ENCODE results near the gene VAMP4.

Gene VAMP4

DNA sequence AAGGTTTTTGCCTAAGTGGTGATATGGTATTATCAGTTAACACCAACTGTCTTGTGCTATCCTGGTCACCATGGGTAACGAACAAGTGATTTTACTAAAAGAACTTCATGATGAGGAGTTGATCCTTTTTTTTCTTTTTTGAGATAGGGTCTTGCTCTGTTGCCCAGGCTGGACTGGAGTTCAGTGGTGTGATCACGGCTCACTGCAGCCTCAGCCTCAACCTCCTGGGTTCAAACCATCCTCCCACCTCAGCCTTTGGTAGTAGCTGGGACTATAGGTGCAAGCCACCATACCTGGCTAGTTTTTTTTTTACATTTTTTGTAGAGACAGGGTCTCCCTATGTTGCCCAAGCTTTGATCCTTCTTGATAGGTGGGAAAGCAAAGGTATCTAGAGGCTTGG is 44.7 kb upstream of the VAMP4 start:
- Histone ChIP-seq H3K9ac (no peak overlapping the region), H3K36me3 (ENCODE audit: control insufficient read depth, insufficient read depth, low read length) (no peaks in the 10 kb centered on the region), H3K4me1 (peaks cover 4% of the 10 kb centered on the region), H3K4me2 (ENCODE audit: low read length) (no peak overlapping the region), H3K79me2 (no peaks in the 10 kb centered on the region), H3K4me3 (ENCODE audit: low read depth, low read length) (no peak overlapping the region), H2AFZ (no peak overlapping the region), H3K27ac (no peak overlapping the region), H3K27me3 (ENCODE audit: control insufficient read depth, insufficient read depth, low read length) (no peaks in the 10 kb centered on the region), H3K9me3 (ENCODE audit: control insufficient read depth, low read length) (no peaks in the 10 kb centered on the region)
- TF ChIP-seq, protein P1, sequence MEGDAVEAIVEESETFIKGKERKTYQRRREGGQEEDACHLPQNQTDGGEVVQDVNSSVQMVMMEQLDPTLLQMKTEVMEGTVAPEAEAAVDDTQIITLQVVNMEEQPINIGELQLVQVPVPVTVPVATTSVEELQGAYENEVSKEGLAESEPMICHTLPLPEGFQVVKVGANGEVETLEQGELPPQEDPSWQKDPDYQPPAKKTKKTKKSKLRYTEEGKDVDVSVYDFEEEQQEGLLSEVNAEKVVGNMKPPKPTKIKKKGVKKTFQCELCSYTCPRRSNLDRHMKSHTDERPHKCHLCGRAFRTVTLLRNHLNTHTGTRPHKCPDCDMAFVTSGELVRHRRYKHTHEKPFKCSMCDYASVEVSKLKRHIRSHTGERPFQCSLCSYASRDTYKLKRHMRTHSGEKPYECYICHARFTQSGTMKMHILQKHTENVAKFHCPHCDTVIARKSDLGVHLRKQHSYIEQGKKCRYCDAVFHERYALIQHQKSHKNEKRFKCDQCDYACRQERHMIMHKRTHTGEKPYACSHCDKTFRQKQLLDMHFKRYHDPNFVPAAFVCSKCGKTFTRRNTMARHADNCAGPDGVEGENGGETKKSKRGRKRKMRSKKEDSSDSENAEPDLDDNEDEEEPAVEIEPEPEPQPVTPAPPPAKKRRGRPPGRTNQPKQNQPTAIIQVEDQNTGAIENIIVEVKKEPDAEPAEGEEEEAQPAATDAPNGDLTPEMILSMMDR (IDR thresholded peaks at IDR 0.05), result no peak

DNA sequence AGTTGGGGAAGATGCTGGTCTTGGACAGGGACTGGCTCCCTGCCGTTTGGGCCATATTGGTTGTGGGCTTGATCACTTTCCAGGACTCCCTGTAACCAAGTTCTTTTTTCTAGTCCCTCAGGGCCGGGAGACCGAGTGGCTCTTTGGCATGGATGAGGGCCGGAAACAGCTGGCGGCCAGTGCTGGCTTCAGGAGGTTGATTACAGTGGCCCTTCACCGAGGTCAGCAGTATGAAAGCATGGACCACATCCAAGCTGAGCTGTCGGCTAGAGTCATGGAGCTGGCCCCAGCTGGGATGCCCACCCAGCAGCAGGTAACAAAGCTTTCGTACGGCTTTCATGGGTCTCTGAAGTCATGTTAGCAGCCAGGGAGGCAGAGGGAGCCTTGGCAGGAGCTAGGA is 43.9 kb upstream of the VAMP4 start:
- Histone ChIP-seq H3K4me3 (ENCODE audit: low read depth, low read length) (no peak overlapping the region), H3K9ac (no peak overlapping the region), H3K9me3 (ENCODE audit: control insufficient read depth, low read length) (no peaks in the 10 kb centered on the region), H3K36me3 (ENCODE audit: control insufficient read depth, insufficient read depth, low read length) (no peaks in the 10 kb centered on the region), H3K27me3 (ENCODE audit: control insufficient read depth, insufficient read depth, low read length) (no peaks in the 10 kb centered on the region), H3K4me2 (ENCODE audit: low read length) (no peak overlapping the region), H3K4me1 (peaks cover 4% of the 10 kb centered on the region), H3K27ac (no peak overlapping the region), H3K79me2 (no peaks in the 10 kb centered on the region), H2AFZ (no peak overlapping the region)
- TF ChIP-seq, protein P1 (IDR thresholded peaks at IDR 0.05), result no peak

DNA sequence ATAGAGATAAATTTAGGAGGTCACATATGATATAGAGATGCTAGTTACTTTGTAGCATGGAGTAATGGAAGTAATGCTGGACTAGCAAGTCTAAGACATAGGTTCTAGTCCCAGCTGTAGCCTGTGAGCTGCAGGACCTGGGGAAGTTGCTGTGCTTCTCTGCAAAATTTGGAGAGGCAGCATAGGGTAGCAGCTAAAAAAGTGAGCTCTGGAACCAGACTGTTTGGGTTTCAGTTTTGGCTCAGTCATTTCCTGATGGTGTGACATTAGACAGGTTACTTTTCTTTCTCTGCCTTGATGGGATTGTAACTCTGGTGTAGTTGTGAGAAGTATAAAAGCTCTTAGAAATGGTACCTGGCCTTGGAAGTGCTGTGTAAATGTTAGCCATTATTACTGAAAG is 42.9 kb upstream of the VAMP4 start:
- H3K27ac ChIP-seq, result no peak overlapping the region
- no peak overlapping the region for H3K4me2 ChIP-seq (ENCODE audit: low read length)
- no peak overlapping the region for H3K4me3 ChIP-seq (ENCODE audit: low read depth, low read length)
- no peak overlapping the region for H2AFZ ChIP-seq
- H3K9ac ChIP-seq, result no peak overlapping the region
- peaks cover 2% of the 10 kb centered on the region for H3K4me1 ChIP-seq
- H3K9me3 ChIP-seq (ENCODE audit: control insufficient read depth, low read length), result no peaks in the 10 kb centered on the region
- no peaks in the 10 kb centered on the region for H3K36me3 ChIP-seq (ENCODE audit: control insufficient read depth, insufficient read depth, low read length)
- TF ChIP-seq, protein P1 (IDR thresholded peaks at IDR 0.05), result no peak
- no peaks in the 10 kb centered on the region for H3K27me3 ChIP-seq (ENCODE audit: control insufficient read depth, insufficient read depth, low read length)
- no peaks in the 10 kb centered on the region for H3K79me2 ChIP-seq

DNA sequence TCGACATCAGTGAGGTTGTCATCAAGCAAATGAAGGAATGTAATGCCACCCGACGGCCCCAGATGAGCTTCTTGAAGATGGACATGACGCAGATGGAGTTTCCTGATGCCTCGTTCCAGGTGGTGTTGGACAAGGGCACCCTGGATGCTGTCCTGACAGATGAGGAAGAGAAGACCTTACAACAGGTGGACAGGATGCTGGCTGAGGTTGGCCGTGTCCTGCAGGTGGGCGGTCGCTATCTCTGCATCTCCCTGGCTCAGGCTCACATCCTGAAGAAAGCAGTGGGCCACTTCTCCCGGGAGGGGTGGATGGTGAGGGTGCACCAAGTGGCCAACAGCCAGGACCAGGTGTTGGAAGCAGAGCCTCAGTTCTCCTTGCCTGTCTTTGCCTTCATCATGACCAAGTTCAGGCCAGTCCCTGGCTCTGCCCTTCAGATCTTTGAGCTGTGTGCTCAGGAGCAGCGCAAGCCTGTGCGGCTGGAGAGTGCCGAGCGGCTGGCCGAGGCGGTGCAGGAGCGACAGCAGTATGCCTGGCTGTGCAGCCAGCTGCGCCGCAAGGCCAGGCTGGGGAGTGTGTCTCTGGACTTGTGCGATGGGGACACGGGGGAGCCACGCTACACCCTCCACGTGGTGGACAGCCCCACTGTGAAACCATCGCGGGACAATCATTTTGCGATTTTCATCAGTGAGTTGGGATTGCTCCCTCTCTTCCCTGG is 42.1 kb upstream of the VAMP4 start:
- H3K36me3 ChIP-seq (ENCODE audit: control insufficient read depth, insufficient read depth, low read length), result no peaks in the 10 kb centered on the region

More for the DNA sequence above, 42.1 kb upstream of the VAMP4 start:
- Histone ChIP-seq H3K4me1 (no peaks in the 10 kb centered on the region), H3K27ac (no peak overlapping the region), H3K9ac (no peak overlapping the region), H3K27me3 (ENCODE audit: control insufficient read depth, insufficient read depth, low read length) (no peaks in the 10 kb centered on the region), H3K79me2 (no peaks in the 10 kb centered on the region), H3K4me2 (ENCODE audit: low read length) (no peak overlapping the region), H3K9me3 (ENCODE audit: control insufficient read depth, low read length) (no peaks in the 10 kb centered on the region), H3K4me3 (ENCODE audit: low read depth, low read length) (no peak overlapping the region), H2AFZ (no peak overlapping the region)
- TF ChIP-seq, protein P1 (IDR thresholded peaks at IDR 0.05), result no peak

Measured in parathyroid adenoma (tissue), 2 donors.